Renal pelvis (tissue), 4 donors: ENCODE data around the gene UBE2D3. TPM values are rescaled to one million over a fixed set of nuclear protein-coding genes. Genes with fewer than 3 reads are reported as not detected.
"Not testable (repeated sequence)": the region's sequence is repeated elsewhere in the genome, so short reads cannot be mapped to it uniquely, and the experiment has no call there.

Source experiments
- DNase-seq: peaks from one replicate; pipeline ENCODE4 v3.0.0-alpha.2; 2013
- polyA plus RNA-seq, 3 donors: library from polyadenylated mRNA; unstranded; fragments of 120-200 nt; gene quantifications; one replicate each; pipeline ENCODE4 v1.2.1, GENCODE V29; 2013; ENCODE audit not compliant: insufficient read length in 3 of 3

Gene UBE2D3
- polyA plus RNA-seq, 3 donors, result 282 to 294 (median 294) TPM

GRCh38 chr4:102847687-102848086 lies 20.3 kb upstream of the UBE2D3 start:
- DNase-seq, result no peak

- no peak for DNase-seq
These were observed 16.6 kb upstream of the UBE2D3 start for GRCh38 chr4:102843938-102844337.

- no peak for DNase-seq
These were observed 15.9 kb upstream of the UBE2D3 start for GRCh38 chr4:102843273-102843672.

- no peak for DNase-seq
These were observed 15.0 kb upstream of the UBE2D3 start for GRCh38 chr4:102842367-102842766.

- DNase-seq, result no peak
These were observed 9.2 kb upstream of the UBE2D3 start for GRCh38 chr4:102836596-102836995.

GRCh38 chr4:102832667-102833066 lies 5.3 kb upstream of the UBE2D3 start:
- DNase-seq, result no peak

GRCh38 chr4:102832105-102832504 lies 4.8 kb upstream of the UBE2D3 start:
- no peak for DNase-seq

- DNase-seq, result no peak
These were observed 2.5 kb upstream of the UBE2D3 start for GRCh38 chr4:102829803-102830202.

GRCh38 chr4:102828497-102828808 lies 1.1 kb upstream of the UBE2D3 start:
- no peak for DNase-seq

GRCh38 chr4:102827674-102828496 lies 534 bp upstream of the UBE2D3 start:
- peak; percentile 100 for DNase-seq

- DNase-seq, result no peak
These were observed 1.1 kb downstream of the UBE2D3 start for GRCh38 chr4:102826105-102826889.

- peak; percentile 61 for DNase-seq
These were observed 1.9 kb downstream of the UBE2D3 start for GRCh38 chr4:102825261-102826091.

GRCh38 chr4:102824398-102824797 lies 3.0 kb downstream of the UBE2D3 start:
- no peak for DNase-seq

GRCh38 chr4:102823897-102824296 lies 3.5 kb downstream of the UBE2D3 start:
- no peak for DNase-seq

GRCh38 chr4:102823464-102823863 lies 3.9 kb downstream of the UBE2D3 start:
- DNase-seq, result no peak

GRCh38 chr4:102819588-102820365 lies 7.6 kb downstream of the UBE2D3 start:
- no peak for DNase-seq

- not testable (repeated sequence) for DNase-seq
These were observed 8.3 kb downstream of the UBE2D3 start for GRCh38 chr4:102819100-102819499.

- DNase-seq, result no peak
These were observed 9.6 kb downstream of the UBE2D3 start for GRCh38 chr4:102817613-102818268.

- DNase-seq, result no peak
These were observed 10.2 kb downstream of the UBE2D3 start for GRCh38 chr4:102817021-102817605.

- no peak for DNase-seq
These were observed 11.4 kb downstream of the UBE2D3 start for GRCh38 chr4:102815981-102816380.

- no peak for DNase-seq
These were observed 17.7 kb downstream of the UBE2D3 start for GRCh38 chr4:102809691-102810090.
